ENCODE results near the gene ARHGEF26. TPM values are rescaled to one million over a fixed set of nuclear protein-coding genes. Genes with fewer than 3 reads are reported as not detected.

The ARHGEF26 gene
- polyA plus RNA-seq, 3 donors = 13.1 to 16.3 (median 14.0) TPM

GRCh38 chr3:154151969-154152368, 30.8 kb downstream of the ARHGEF26 start:
- DNase-seq (ENCODE audit: low read depth in 3 of 3, low spot score in 2 of 3) = no peak

GRCh38 chr3:154152741-154153140, 31.6 kb downstream of the ARHGEF26 start:
- DNase-seq (ENCODE audit: low read depth in 3 of 3, low spot score in 2 of 3) = no peak

GRCh38 chr3:154156530-154156929, 35.3 kb downstream of the ARHGEF26 start:
- DNase-seq (ENCODE audit: low read depth in 3 of 3, low spot score in 2 of 3) = no peak

- DNase-seq (ENCODE audit: low read depth in 3 of 3, low spot score in 2 of 3) = no peak
Measured at GRCh38 chr3:154161806-154162205, 40.6 kb downstream of the ARHGEF26 start.

GRCh38 chr3:154164387-154164786, 43.2 kb downstream of the ARHGEF26 start:
- DNase-seq (ENCODE audit: low read depth in 3 of 3, low spot score in 2 of 3) = no peak

GRCh38 chr3:154168998-154169795, 48.0 kb downstream of the ARHGEF26 start:
- DNase-seq (ENCODE audit: low read depth in 3 of 3, low spot score in 2 of 3) = no peak

- no peak for DNase-seq (ENCODE audit: low read depth in 3 of 3, low spot score in 2 of 3)
Measured at GRCh38 chr3:154169796-154170110, 48.6 kb downstream of the ARHGEF26 start.

GRCh38 chr3:154170300-154170699, 49.1 kb downstream of the ARHGEF26 start:
- DNase-seq (ENCODE audit: low read depth in 3 of 3, low spot score in 2 of 3) = no peak

- DNase-seq (ENCODE audit: low read depth in 3 of 3, low spot score in 2 of 3) = no peak
Measured at GRCh38 chr3:154175041-154175440, 53.9 kb downstream of the ARHGEF26 start.

- no peak for DNase-seq (ENCODE audit: low read depth in 3 of 3, low spot score in 2 of 3)
Measured at GRCh38 chr3:154176036-154176435, 54.8 kb downstream of the ARHGEF26 start.

GRCh38 chr3:154177406-154177805, 56.2 kb downstream of the ARHGEF26 start:
- no peak for DNase-seq (ENCODE audit: low read depth in 3 of 3, low spot score in 2 of 3)

GRCh38 chr3:154178172-154178571, 57.0 kb downstream of the ARHGEF26 start:
- DNase-seq (ENCODE audit: low read depth in 3 of 3, low spot score in 2 of 3) = no peak

- no peak for DNase-seq (ENCODE audit: low read depth in 3 of 3, low spot score in 2 of 3)
Measured at GRCh38 chr3:154180836-154181691, 59.9 kb downstream of the ARHGEF26 start.

- no peak for DNase-seq (ENCODE audit: low read depth in 3 of 3, low spot score in 2 of 3)
Measured at GRCh38 chr3:154182322-154182922, 61.2 kb downstream of the ARHGEF26 start.

- no peak for DNase-seq (ENCODE audit: low read depth in 3 of 3, low spot score in 2 of 3)
Measured at GRCh38 chr3:154182975-154183374, 61.8 kb downstream of the ARHGEF26 start.

- no peak for DNase-seq (ENCODE audit: low read depth in 3 of 3, low spot score in 2 of 3)
Measured at GRCh38 chr3:154184582-154184981, 63.4 kb downstream of the ARHGEF26 start.

- no peak for DNase-seq (ENCODE audit: low read depth in 3 of 3, low spot score in 2 of 3)
Measured at GRCh38 chr3:154188437-154188836, 67.2 kb downstream of the ARHGEF26 start.

- DNase-seq (ENCODE audit: low read depth in 3 of 3, low spot score in 2 of 3) = no peak
Measured at GRCh38 chr3:154188846-154189245, 67.7 kb downstream of the ARHGEF26 start.

GRCh38 chr3:154191520-154191919, 70.3 kb downstream of the ARHGEF26 start:
- DNase-seq (ENCODE audit: low read depth in 3 of 3, low spot score in 2 of 3) = no peak

- no peak for DNase-seq (ENCODE audit: low read depth in 3 of 3, low spot score in 2 of 3)
Measured at GRCh38 chr3:154192225-154192624, 71.0 kb downstream of the ARHGEF26 start.

GRCh38 chr3:154193000-154193615, 71.9 kb downstream of the ARHGEF26 start:
- no peak for DNase-seq (ENCODE audit: low read depth in 3 of 3, low spot score in 2 of 3)
